A204.1 (cell line): Measurements from ENCODE around the gene PSMD13.
"Not testable (repeated sequence)": the region's sequence is repeated elsewhere in the genome, so short reads cannot be mapped to it uniquely, and the experiment has no call there.

ENCODE experiments used
- FAIRE-seq: peaks from 2 replicates; lab custom pipeline; 2012; peaks lifted over from hg19 to GRCh38; lab: Jason Lieb, UNC

Gene PSMD13

GRCh38 chr11:218815-219593, 17.8 kb upstream of the PSMD13 start:
- no peak for FAIRE-seq

DNA sequence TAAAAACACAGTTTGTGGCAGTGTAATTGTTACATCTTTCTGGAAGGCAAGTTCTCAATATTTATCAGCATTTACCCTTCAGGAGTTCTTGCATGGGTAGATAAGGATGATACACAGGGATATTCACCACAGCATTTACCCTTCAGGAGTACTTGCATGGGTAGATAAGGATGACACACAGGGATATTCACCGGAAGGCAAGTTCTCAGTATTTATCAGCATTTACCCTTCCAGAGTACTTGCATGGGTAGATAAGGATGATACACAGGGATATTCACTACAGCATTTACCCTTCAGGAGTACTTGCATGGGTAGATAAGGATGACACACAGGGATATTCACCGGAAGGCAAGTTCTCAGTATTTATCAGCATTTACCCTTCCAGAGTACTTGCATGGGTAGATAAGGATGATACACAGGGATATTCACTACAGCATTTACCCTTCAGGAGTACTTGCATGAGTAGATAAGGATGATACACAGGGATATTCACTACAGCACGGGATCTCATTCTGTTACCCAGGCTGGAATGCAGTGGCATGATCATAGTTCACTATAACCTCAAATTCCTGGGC, 16.0 kb upstream of the PSMD13 start:
- not testable (repeated sequence) for FAIRE-seq

DNA sequence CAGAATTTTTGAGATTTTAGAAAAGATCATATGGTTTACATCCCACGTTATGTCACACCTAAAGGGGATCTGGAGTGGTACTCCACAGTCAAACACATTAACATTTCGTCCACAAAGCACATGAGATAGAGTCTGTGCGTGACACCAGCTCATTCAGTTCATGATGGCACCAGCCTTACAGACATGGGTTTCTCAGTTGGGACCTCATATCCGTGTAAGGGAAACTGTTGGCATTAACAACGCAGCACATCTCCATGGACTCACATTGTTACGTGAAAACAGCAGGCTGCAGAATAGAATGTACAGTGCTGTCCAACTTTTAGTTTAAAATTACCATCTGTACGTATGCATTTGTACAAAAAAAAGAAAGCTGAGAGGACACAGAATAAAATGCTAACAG, 15.2 kb upstream of the PSMD13 start:
- FAIRE-seq, result no peak

- no peak for FAIRE-seq
These were observed 14.6 kb upstream of the PSMD13 start for GRCh38 chr11:221998-222789.

DNA sequence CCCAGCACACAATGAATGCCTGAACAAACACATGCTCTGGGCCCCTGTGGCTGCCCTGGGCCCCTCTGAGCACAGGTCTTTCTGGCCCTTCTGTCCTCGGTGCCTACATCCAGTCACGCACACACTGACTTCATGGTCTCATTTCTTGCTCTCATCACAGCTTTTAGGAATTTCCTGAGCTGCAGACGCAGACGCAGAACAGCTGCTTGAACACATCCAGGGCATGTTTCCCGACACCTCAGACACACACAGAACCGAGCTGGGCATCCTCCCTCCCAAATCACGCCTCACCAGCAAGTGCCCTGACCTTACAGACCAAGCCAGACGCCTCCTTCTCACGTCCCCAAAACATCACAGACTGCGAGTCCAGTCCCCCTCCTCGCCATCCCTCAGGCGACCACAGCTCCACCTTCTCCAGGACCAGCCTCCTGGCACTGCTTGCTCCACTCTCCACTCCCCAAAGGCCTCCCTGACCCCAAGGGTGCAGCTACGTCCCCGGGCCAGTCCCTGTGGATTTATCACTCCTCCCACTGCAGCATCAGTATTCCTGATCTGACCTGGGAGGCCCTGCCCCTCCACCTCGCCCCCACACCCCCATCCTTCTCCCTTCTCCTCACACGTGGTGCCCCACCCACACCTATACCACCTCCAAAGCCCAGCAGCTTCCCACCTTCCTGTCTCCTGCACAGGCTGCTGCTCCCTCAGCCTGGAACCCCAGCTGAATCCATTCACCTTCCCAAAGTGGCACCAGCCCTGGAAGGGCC, 13.6 kb upstream of the PSMD13 start:
- FAIRE-seq, result no peak

DNA sequence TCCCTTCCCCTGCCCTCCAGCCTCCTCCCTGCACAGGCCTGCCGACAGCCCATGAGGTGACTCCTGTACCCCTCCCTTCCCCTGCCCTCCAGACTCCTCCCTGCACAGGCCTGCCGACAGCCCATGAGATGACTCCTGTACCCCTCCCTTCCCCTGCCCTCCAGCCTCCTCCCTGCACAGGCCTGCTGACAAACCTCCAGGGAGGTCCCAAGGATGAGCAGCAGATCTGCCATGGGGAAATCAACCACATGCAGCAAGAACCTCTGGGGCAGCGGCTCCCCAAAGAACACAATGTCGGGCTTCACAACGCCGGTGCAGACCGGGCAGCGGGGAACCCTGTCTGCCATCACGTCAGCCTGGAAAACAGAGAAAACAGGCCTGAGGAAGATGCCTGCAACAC, 12.9 kb upstream of the PSMD13 start:
- no peak for FAIRE-seq

- FAIRE-seq, result no peak
These were observed 12.4 kb upstream of the PSMD13 start for GRCh38 chr11:224424-224823.

DNA sequence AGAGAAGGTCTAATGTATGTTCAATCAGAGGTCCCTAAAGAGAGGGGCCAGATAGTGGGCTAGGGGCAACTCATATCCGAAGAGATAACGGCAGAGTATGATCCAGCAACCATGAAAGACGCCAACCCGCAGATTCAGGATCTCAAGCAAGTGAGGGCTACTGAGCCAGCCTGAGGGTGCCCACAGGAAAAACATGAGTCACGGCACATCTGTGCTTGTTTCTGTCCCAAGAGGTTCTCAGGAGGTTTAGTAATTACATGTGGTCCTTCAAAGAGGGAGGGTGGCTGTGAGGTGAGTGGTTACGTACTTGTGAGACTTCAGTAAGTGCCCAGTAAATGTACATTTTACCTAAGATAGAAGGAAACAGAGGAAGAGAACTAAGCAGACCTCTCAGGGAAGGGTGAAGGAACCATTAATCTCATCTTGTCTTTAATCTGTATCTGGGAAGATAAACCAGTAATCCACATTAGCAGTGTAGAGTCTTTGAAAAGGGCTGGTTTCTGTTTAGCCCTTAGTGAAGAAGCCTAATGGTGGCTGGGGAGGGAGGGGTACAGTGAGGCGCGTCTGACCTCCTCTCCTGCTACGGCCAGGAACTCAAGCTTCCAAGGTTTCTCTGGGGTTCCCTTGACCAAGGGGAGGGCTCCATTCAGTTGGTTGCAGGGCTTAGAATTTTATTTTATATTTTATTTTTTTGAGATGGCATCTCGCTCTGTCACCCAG, 10.9 kb upstream of the PSMD13 start:
- FAIRE-seq, result no peak

DNA sequence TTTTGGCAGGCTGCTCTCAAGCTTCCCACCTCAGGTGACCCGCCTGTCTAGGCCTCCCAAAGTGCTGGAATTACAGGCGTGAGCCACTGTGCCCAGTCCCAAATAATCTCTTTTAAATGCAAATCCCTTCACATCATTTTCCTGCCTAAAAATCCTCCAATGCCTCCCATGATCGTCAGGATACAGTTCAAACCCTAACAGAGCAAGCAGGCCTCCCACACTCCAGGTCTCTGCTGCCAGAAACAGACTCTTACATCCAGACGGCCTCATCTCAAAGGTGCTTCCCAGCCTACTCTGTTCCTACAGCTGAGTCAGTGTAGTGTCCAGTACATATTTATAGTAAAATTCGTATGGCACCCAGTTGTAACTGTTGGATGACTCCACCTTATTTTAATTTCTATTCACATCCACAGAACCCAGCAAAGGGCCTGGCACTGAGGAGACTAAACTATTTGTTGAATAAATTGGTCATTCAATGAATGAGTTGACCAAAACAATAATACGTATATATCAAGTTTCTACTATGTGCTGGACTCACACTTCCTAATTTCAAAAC, 8.9 kb upstream of the PSMD13 start:
- FAIRE-seq, result no peak

DNA sequence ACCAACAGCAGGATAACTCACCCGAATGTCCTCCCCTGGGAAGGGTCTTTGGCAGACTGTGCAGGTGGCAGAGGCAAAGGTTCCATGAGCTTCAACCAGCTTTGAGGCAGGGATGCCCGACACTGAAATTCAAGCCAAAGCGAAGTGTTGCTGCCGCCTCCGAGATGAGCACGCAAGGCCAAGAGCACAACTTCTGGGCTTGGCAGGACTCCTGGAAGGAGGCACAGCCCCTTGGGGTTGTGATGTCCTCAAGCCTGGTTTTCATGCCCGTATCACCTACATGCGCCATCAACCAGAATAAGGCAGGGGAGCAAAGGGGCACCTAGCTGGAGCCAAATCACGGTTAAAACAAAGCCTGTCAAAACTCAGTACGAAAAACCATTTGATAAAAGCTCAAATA, 6.3 kb upstream of the PSMD13 start:
- FAIRE-seq, result no peak

DNA sequence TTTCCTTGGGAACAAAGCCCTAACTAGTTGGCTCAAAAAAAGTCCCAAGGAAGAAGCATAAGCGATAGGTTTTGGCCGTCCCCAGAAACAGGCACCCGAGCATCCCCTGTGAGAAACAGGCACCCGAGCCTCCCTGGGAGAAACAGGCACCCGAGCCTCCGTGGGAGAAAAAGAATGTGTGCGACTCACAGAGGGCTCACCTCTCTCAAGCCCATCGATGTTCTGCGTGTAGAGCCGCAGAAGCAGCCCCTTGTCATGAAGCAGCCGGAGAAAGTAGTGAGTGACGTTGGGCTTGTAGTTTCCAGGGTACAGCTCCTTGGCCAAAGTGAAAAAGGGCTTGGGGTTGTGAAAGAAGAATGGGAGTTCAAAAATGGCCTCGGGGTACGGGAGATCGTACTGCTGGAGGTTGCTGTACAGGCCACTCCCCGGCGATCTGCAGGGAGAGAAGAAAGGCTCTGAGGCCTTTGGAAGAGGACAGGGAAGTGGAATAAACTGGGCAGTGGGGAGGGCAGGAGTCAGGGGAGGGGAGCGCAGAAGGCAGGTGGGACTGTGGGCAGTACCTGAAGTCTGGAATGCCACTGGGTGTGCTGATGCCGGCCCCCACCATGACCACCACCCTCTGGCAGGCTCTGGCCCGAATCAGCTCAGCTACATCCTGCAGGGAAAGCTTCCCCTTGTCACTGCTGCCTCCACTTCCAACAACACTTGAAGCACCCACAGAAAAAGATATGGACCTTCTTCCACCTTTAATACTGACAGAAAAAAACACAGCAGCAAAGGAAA, 3.8 kb upstream of the PSMD13 start:
- no peak for FAIRE-seq

DNA sequence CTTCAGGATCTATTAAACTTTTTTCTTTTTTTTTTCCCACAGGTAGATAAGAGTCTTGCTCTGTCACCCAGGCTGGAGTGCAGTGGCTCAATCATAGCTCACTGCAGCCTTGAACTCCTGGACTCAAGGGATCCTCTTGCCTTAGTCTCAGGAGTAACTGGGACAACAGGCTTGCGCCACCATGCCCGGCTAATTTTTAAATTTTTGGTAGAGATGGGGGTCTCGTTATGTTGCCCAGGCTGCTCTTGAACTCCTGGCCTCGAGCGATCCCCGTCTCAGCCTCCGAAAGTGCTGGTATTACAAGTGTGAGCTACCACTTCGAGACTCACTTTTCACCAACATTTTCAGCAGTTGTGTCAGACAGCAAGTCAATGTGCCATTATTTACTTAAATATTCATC, 1.6 kb upstream of the PSMD13 start:
- no peak for FAIRE-seq

DNA sequence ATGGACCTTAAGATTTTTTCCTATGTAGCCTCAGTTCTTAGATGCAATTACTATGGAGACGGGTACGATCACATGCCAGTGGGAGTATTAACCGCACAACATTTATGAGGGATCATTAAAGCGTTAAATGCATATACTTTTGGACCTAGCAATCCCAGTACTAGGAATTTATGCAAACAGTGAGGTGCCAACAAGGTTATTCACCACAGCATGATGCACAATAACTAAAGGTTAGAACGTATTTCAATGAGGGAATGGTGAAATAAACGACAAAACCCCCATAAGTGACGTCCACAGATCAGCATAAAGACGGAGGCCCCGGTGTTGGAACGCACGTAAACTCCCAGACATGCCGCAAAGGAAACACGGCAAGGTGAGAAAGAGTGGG, 1.2 kb upstream of the PSMD13 start:
- FAIRE-seq, result no peak

DNA sequence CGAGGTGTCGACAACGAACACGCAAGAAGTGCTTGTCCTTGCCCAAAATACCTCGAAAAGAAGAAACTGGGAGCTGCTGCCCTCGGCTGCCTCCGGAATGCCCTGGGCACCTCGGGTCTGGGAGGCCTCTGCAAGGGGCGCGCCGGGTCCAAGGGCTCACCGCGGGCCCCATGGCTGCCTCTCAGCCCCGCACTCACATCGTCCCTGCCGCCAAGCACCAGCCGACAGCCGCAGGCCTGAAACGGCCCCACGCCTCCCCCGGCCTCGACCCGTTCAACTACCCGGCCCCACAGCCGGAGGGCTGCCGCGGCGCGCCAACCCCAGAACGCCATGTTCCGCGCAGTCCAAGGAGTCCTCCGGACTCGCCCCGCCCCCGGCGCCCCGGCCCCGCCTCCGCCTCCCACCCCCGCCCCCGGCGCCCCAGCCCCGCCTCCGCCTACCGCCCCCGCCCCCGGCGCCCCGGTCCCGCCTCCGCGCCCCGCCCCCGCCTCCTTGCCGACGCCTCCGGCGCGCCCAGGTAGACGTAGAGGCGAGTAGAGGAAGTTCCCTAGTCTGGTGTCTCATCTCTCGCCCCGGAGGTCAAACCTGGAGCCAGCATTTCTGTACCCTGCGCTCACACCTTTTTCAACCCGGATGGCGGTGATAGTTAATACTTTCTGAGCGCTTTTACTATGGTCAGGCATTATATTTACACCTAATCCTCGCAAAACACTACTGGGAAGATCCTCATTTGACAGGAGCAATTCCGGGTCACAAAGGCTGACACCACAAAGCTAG, 591 bp upstream of the PSMD13 start, which contains the start of gene SIRT3:
Gene SIRT3, minus strand, starts transcription at position 346 of the 777 bp plus-strand sequence. Its CDS starts 14 bp downstream, at position 332.
- FAIRE-seq, result no peak

DNA sequence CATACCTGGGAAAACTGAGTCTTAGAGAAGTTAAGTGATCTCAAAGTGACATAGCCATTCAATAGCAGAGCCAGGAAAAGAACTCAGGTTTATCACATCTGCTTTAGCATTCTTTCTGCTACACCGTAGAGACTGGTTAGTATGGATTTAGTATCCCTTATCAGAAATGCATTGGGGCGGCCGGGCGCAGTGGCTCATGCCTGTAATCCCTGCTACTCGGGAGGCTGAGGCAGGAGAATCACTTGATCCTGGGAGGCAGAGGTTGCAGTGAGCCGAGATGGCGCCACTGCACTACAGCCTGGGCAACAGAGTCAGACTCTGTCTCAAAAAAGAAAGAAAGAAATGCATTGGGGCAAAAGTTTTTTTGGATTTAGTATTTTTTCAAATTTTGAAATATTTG, 1.6 kb downstream of the PSMD13 start:
- not testable (repeated sequence) for FAIRE-seq

DNA sequence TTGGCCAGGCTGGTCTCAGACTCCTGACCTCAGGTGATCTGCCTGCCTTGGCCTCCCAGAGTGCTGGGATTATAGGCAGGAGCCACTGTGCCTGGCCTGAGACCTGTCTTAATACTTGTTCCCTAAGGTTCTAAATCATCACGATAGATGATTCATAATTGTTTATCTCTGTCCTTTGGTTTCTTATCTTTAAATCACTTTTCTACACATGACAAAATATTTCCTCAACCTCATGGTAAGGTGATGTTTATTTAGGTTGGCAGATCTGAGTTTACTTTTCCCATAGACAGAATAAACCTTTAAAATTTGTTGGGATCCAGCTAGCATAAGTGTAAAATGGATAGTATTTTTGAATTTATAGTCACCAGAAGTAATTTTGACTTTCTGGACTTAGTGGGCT, 3.5 kb downstream of the PSMD13 start:
- FAIRE-seq, result no peak

GRCh38 chr11:241634-242033, 4.9 kb downstream of the PSMD13 start:
- FAIRE-seq, result no peak

GRCh38 chr11:244376-244775, 7.6 kb downstream of the PSMD13 start:
- no peak for FAIRE-seq

- FAIRE-seq, result no peak
These were observed 12.3 kb downstream of the PSMD13 start for GRCh38 chr11:249062-249461.

DNA sequence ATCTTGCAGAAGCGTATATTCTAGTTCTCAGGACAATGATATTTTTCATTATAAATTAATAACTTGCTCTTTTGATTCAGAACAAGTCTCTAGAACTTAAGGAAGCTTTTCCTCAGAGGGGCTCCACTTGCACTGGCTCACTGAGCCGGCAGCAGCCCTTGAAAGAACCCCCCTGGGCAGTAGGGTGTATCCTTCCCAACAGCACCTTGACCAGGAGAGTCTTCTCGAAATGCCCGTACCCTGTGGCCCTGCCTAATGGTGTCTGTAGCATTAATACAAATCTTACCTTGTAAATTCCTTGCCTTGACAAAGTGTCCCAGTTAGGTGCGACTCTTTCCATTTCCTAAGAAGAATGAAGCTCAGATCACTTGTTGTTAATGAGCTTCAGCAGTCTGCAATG, 13.5 kb downstream of the PSMD13 start:
- no peak for FAIRE-seq
